ENCODE data around the gene NEUROG3. TPM values are rescaled to one million over a fixed set of nuclear protein-coding genes. Genes with fewer than 3 reads are reported as not detected.

The NEUROG3 gene
- total and polyA plus RNA-seq, 2 of the 13 experiments (the other 11 are each of a cell fraction or from before 2014, with no cell fraction given), result not detected

DNA sequence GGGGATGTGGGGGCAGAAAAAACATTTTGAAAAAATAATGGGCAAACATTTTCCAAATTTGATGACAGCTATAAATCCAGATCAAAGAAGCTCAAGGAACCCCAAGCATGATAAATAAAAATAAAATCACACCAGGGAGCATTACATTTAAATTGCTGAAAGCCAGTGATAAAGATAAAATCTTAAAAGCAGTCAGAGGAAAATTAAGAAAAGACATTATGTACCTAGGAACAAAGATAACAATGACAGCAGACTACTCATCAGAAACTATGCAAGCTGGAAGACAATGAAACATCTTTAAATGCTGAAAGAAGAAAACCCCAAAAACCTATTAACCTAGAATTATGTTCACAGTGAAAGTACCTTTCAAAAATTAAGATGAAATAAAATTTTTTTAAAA is 23.3 kb downstream of the NEUROG3 start:
- ChIA-PET CTCF (ENCODE audit: low intra/inter-chr PET ratio, low total read pairs) (no interaction called here), POLR2A (no interaction called here)
- in situ Hi-C loops (cut with HindIII; ENCODE audit: extremely low pct_ligation_motif_present, low pct_unique_long_range_greater_than_20kb), result no loop called here

More for the DNA sequence above, 23.3 kb downstream of the NEUROG3 start:
- Histone ChIP-seq H3K79me2 (ENCODE audit: insufficient read depth, low read length) (no peaks in the 10 kb centered on the region), H3K36me3 (replicated peaks in 1 of 2; ENCODE audit: control insufficient read depth in 1 of 2, insufficient read depth in 2 of 2, low read length in 2 of 2) (no peaks in the 10 kb centered on the region), H3K27me3 (ENCODE audit: control insufficient read depth in 1 of 2, insufficient read depth in 2 of 2, low read length in 2 of 2) (peaks cover 0 to 4% of the 10 kb centered on the region in 2 experiments; a peak in 2 of 5 replicates), H3K9ac (ENCODE audit: insufficient read depth, low read depth, low read length) (no peak overlapping the region), H3K4me3 (replicated peaks in 1 of 3; ENCODE audit: insufficient read depth in 1 of 3, low read depth in 2 of 3, low read length in 3 of 3) (no peak overlapping the region), H3K27ac (ENCODE audit: extremely low read length, insufficient read depth, low read length) (no peak overlapping the region), H2AFZ (ENCODE audit: low read length) (no peak overlapping the region), H3K4me2 (ENCODE audit: low read depth, low read length) (no peak overlapping the region), H3K9me3 (ENCODE audit: low read length) (peaks cover 28% of the 10 kb centered on the region; the same call in 1 of the 2 replicates), H3K4me1 (ENCODE audit: insufficient read depth, low read length) (no peaks in the 10 kb centered on the region), H4K20me1 (ENCODE audit: insufficient read depth, low read length) (no peaks in the 10 kb centered on the region)
- FAIRE-seq (no peak), DNase-seq (ENCODE audit: low spot score) (no peak), ATAC-seq (no peak)
- BruUV-seq (replicated peaks), result no TSS peak
- TF ChIP-seq EED (CRISPR knock-in tag; IDR thresholded peaks at IDR 0.05) (no peak), ZNF317 (CRISPR knock-in tag; IDR thresholded peaks at IDR 0.05) (peak; percentile 99), ZNF883 (CRISPR knock-in tag; IDR thresholded peaks at IDR 0.05; ENCODE audit: not compliant biosample characterization) (no peak), ZNF318 (CRISPR knock-in tag; IDR thresholded peaks at IDR 0.05) (no peak)
- intact Hi-C loops (cut with micrococcal nuclease; ENCODE audit: unreplicated experiment), result no loop called here
